Glutamatergic neuron (in vitro differentiated cells): ENCODE measurements around the gene SASS6. TPM values are rescaled to one million over a fixed set of nuclear protein-coding genes. Genes with fewer than 3 reads are reported as not detected.
"Not testable (repeated sequence)": the region's sequence is repeated elsewhere in the genome, so short reads cannot be mapped to it uniquely, and the experiment has no call there.

Experiments
- DNase-seq: peaks from one replicate; pipeline ENCODE4 v3.0.0; 2022
- H3K27ac Mint-ChIP-seq: one replicate; pipeline ENCODE4 v1.8.0; 2020; ENCODE audit warnings: mild to moderate bottlenecking, mixed read lengths, inconsistent platforms; ENCODE audit not compliant: unreplicated experiment
- H3K27me3 Mint-ChIP-seq: one replicate; pipeline ENCODE4 v1.8.0; 2020; ENCODE audit warnings: mild to moderate bottlenecking, moderate library complexity, mixed read lengths, inconsistent platforms; ENCODE audit not compliant: unreplicated experiment
- H3K36me3 Mint-ChIP-seq: one replicate; pipeline ENCODE4 v1.8.0; 2020; ENCODE audit warnings: mild to moderate bottlenecking, mixed read lengths, inconsistent platforms; ENCODE audit not compliant: unreplicated experiment
- H3K4me1 Mint-ChIP-seq: one replicate; pipeline ENCODE4 v1.8.0; 2020; ENCODE audit warnings: mild to moderate bottlenecking, low read depth, mixed read lengths, inconsistent platforms; ENCODE audit not compliant: unreplicated experiment
- H3K4me3 Mint-ChIP-seq: one replicate; pipeline ENCODE4 v1.8.0; 2020; ENCODE audit warnings: mild to moderate bottlenecking, mixed read lengths, inconsistent platforms; ENCODE audit not compliant: unreplicated experiment
- H3K9me3 Mint-ChIP-seq: one replicate; pipeline ENCODE4 v1.8.0; 2020; ENCODE audit warnings: mild to moderate bottlenecking, moderate library complexity, mixed read lengths, inconsistent platforms; ENCODE audit not compliant: unreplicated experiment
- CTCF ChIP-seq: fragments of 200-600 bp; sonication (generic); IDR thresholded peaks from one replicate; pipeline ENCODE4 v1.5.0; 2021; ENCODE audit not compliant: partially characterized antibody, unreplicated experiment
- total RNA-seq: library from RNA; stranded (reverse); fragmentation: NEBNext Ultra II Directional; extraction: Animal tissue kit (Norgen Biotek cat#: 25700); gene quantifications from one replicate; pipeline ENCODE4 v1.2.1, GENCODE V29; 2021; ENCODE audit not compliant: unreplicated experiment

Gene SASS6
- total RNA-seq, 1 donor from 2014 or later: 4.0 TPM

- no peaks in the 10 kb centered on the region for H3K36me3 Mint-ChIP-seq
- H3K27me3 Mint-ChIP-seq: no peaks in the 10 kb centered on the region
- H3K4me3 Mint-ChIP-seq: no peak overlapping the region
- H3K4me1 Mint-ChIP-seq: peaks cover 5% of the 10 kb centered on the region
- no peak overlapping the region for H3K27ac Mint-ChIP-seq
- no peaks in the 10 kb centered on the region for H3K9me3 Mint-ChIP-seq
- TF ChIP-seq CTCF: no peak
- DNase-seq: no peak
These were observed 79.0 kb downstream of the SASS6 start for GRCh38 chr1:100053727-100054126.

- TF ChIP-seq CTCF: no peak
- Mint-ChIP-seq H3K27ac (no peak overlapping the region), H3K9me3 (no peaks in the 10 kb centered on the region), H3K36me3 (no peaks in the 10 kb centered on the region), H3K27me3 (no peaks in the 10 kb centered on the region), H3K4me1 (peaks cover 9% of the 10 kb centered on the region), H3K4me3 (no peak overlapping the region)
- DNase-seq: no peak
These were observed 79.6 kb downstream of the SASS6 start for GRCh38 chr1:100053119-100053518.

GRCh38 chr1:100051893-100052292 is 80.8 kb downstream of the SASS6 start:
- no peak for DNase-seq
- no peak overlapping the region for H3K4me3 Mint-ChIP-seq
- no peak overlapping the region for H3K27ac Mint-ChIP-seq
- TF ChIP-seq CTCF: no peak
- no peaks in the 10 kb centered on the region for H3K36me3 Mint-ChIP-seq
- peaks cover 9% of the 10 kb centered on the region for H3K4me1 Mint-ChIP-seq
- no peaks in the 10 kb centered on the region for H3K27me3 Mint-ChIP-seq
- no peaks in the 10 kb centered on the region for H3K9me3 Mint-ChIP-seq

GRCh38 chr1:100051401-100051800 is 81.3 kb downstream of the SASS6 start:
- Mint-ChIP-seq H3K36me3 (no peaks in the 10 kb centered on the region), H3K27ac (no peak overlapping the region), H3K4me1 (peaks cover 9% of the 10 kb centered on the region), H3K9me3 (peaks cover 1% of the 10 kb centered on the region), H3K4me3 (no peak overlapping the region), H3K27me3 (no peaks in the 10 kb centered on the region)
- TF ChIP-seq CTCF: no peak
- no peak for DNase-seq

GRCh38 chr1:100050139-100050538 is 82.6 kb downstream of the SASS6 start:
- peaks cover 2% of the 10 kb centered on the region for H3K36me3 Mint-ChIP-seq
- no peak for DNase-seq
- H3K9me3 Mint-ChIP-seq: peaks cover 1% of the 10 kb centered on the region
- H3K4me3 Mint-ChIP-seq: no peak overlapping the region
- H3K27ac Mint-ChIP-seq: no peak overlapping the region
- peaks cover 9% of the 10 kb centered on the region for H3K4me1 Mint-ChIP-seq
- no peak for TF ChIP-seq CTCF
- no peaks in the 10 kb centered on the region for H3K27me3 Mint-ChIP-seq

GRCh38 chr1:100047235-100047708 is 85.5 kb downstream of the SASS6 start:
- not testable (repeated sequence) for H3K27ac Mint-ChIP-seq, H3K27me3 Mint-ChIP-seq, H3K36me3 Mint-ChIP-seq, DNase-seq, H3K4me3 Mint-ChIP-seq, H3K9me3 Mint-ChIP-seq, H3K4me1 Mint-ChIP-seq
